Embryonic facial prominence (tissue), 1 donor: ENCODE measurements around the gene SLC7A4.
"Not testable (repeated sequence)": the region's sequence is repeated elsewhere in the genome, so short reads cannot be mapped to it uniquely, and the experiment has no call there.

ENCODE experiments used
- DNase-seq: peaks from one replicate; pipeline ENCODE4 v3.0.0-alpha.2; 2016; ENCODE audit errors: extremely low spot score

SLC7A4 gene

DNA sequence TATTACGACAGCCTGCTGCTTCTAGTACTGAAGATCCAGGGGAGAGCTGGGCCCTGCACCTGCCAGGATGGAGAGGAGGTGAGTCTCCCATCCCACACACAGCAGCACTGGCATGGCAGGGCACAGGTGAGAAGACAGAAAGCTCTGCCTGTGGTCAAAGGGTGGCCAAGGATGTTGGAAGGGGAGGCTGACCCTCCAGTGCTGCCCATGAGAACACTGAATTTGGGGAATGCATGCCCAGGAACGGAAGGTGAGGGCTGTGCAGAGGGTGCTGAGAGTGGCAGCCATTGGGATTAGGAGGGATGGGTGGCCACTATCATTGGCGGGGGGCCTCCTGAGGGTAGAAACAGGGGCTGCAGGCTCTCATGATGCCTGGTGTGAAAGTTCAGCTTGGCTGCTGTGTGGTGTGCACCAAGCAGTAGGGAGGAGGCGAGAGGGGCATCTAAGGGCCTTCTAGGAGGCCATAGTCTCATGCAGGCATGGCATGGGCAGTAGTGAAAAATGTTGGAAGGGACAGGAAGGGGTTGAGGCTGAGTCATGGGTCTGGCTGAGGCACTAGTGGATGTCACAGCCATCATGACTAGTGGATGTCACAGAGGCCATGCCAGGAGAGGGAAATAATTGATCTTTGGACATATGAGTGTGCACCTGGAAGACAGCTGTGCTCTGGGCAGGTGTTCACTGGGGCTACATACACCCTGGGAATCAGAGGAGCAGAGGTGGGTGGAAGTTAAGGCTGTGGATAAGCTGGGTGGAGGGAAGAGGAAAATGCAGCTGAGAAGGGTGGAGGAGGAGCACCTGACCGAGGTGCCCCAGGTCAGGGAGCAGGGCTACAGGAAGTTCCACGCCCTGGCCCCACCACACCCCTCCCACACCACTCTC, 10.9 kb upstream of the SLC7A4 start:
- DNase-seq, result no peak

DNA sequence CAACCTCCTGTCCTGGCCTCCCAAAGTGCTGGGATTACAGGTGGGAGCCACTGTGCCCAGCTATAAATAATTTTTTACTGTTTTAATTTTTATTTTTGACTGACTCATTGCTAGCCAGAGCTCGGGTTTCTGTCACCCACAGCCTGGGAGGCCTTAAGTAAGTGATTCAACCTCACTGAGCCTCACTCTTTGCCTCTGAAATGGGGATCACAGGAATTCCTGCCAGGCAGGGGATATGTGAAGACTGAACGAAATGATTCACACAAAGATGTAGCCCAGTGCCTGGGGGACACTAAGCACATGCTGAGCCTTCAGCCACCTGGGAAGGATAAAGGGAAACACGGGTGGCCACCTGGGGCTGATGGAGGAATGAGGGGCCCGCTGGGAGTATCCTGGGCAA, 9.6 kb upstream of the SLC7A4 start:
- DNase-seq, result no peak

DNA sequence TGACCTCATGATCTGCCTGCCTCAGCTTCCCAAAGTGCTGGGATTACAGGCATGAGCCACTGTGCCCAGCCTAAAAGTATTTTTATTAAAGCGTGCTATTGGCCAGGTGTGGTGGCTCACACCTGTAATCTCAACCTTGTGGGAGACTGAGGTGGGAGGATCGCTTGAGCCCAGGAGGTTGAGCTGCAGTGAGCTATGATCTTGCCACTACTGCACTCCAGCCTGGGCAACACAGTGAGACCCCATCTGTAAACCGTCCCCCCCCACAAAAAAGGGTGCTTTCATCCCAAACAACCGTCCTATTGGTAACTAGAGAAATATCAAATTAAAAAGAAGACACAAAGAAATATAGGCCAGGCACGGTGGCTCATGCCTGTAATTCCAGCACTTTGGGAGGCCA, 6.8 kb upstream of the SLC7A4 start:
- not testable (repeated sequence) for DNase-seq

DNA sequence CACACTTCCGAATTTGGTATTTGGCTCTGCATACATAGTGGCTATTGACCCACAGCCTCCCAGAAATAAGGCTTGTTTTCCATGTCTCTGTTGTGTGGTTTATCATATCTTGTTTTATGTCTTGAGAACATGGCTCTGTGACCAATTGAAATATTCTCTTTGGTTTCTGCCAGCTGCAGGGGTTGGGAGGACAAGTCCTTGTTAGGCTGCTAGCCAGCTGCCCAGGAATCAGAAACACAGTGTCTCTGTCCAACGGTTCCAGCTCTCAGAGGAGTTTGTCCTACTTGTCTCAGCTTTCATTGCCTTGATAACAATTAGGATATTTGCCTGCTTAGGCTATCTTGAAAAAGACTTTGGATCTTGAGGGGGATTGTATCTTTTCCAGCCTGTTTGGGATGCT, 6.0 kb upstream of the SLC7A4 start:
- no peak for DNase-seq

DNA sequence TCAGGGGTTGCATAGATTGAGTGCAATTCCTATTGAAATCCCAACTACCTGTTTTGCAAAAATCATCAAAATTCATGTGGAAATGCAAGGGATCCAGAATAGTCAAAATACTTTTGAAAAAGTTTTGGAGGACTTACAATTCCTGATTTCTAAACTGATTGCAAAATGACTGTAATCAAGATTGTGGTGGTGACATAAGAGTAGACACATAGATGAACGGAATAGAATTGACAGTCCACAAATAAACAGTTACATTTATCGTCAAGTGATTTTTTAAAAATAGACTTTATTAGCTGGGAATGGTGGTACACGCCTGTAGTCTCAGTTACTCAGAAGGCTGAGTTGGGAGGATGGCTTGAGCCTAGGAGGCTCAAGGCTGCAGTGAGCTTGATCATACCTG, 2.6 kb upstream of the SLC7A4 start:
- DNase-seq, result no peak

DNA sequence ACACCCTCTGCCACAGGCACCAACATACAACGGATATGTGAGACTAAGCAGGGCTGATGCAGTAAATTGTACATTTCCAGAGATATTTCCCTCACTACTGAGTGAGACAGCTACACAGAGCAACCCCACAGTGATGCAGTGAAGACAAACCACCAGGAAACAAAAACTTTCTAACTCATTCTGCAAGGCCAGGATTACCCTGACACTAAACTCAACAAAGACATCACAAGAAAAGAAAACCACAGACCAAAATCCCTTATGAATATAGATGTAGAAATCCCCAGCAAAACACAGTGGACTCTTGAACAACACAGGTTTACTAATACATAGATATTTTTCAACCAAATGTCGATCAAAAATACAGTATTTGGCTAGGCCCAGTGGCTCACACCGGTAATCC, 1.5 kb upstream of the SLC7A4 start:
- no peak for DNase-seq

GRCh38 chr22:21032868-21033688, 717 bp upstream of the SLC7A4 start:
- DNase-seq, result no peak

GRCh38 chr22:21031545-21032036, 770 bp downstream of the SLC7A4 start:
- DNase-seq, result no peak

- no peak for DNase-seq
Observed at GRCh38 chr22:21030621-21031544, 1.5 kb downstream of the SLC7A4 start.

DNA sequence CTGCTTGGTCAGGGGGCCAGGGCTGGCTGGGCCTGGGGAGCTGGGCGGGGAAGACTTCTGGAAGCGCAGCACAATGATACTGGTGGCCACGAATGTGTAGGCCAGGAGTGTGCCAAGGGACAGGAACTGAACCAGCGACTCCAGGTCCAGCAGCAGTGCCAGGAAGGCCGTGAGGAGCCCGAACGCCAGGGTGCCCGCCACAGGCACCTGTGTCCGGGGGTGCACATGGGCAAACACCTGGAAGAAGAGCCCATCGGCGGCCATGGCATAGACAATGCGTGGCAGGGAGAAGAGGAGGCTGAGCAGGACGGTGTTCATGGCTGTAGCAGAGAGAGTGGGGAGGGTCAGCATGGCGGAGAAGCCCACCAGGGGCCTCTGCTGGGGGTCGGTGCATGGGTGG, 2.3 kb downstream of the SLC7A4 start:
- no peak for DNase-seq

DNA sequence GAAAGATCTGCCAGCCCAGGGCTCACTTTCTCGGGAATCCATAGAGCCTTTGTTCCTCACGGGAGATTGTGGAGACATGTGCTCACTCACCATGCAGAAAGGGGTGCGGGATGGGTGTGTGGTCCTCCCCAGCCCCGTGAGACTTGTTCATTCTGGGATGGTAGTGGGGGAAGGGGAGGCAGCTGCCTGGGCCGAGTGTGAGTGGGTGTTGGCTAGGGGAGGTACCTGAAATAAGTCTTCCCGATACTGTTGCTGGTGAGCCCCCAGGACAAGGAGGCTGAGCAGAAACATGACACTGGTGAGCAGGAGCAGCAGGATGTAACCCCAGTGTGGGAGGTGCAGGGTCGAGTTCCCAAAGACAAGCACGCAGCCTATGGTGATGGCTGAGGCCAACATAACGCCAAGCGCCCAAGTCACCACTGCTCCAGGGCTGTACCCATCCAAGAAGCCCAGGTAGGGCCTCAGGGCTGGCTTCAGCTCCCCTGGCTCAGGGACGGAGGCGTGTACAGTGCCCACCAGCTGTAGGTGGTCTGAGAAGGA, 2.8 kb downstream of the SLC7A4 start:
- DNase-seq, result no peak

- no peak for DNase-seq
Observed at GRCh38 chr22:21028277-21029251, 3.8 kb downstream of the SLC7A4 start.

DNA sequence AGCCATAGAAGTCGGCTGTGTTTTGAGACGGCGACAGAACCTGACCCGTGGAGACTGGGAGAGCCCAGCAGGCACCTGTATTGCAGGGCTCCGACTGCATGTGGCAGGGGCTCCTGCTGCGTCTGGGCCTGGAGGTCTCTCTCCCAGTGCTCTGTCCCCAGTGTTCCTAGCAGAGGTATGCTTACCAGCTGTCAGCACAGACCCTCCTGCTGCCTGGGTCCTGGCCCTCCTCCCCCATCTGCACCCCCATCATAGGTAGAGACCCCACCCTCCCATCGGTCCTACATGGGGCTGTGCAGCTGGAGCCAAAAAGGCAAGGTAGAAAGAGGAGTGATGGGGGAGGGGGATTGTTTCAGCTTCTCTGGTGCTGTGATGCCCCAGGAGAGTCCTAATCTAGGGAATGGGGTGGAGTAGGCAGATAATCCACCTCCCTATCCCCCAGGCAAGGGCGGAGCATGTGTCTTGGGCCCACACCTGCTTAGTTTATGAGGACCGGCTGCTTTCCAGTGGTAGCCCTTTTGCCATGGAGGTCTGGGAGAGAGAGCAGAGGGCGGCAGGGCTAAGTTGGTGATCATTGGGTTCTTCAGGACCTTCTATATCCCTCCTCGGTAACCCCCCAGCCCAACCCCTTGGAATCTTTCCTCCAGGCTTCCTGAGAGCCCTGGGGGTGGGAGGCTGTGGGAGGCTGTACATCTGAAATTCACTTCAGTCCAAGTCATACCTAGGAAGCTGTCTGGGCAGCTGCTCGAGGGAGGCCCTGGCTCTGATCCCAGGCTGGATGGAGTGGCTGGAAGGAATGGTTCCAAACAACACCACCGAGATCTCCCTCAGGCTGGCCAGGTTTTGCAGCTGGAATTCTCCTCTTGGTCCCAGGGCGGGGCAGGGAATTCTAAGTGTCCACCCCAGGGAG, 5.3 kb downstream of the SLC7A4 start:
- DNase-seq, result no peak

GRCh38 chr22:21025763-21026755, 6.3 kb downstream of the SLC7A4 start:
- no peak for DNase-seq

- no peak for DNase-seq
Observed at GRCh38 chr22:21025266-21025665, 7.1 kb downstream of the SLC7A4 start.

DNA sequence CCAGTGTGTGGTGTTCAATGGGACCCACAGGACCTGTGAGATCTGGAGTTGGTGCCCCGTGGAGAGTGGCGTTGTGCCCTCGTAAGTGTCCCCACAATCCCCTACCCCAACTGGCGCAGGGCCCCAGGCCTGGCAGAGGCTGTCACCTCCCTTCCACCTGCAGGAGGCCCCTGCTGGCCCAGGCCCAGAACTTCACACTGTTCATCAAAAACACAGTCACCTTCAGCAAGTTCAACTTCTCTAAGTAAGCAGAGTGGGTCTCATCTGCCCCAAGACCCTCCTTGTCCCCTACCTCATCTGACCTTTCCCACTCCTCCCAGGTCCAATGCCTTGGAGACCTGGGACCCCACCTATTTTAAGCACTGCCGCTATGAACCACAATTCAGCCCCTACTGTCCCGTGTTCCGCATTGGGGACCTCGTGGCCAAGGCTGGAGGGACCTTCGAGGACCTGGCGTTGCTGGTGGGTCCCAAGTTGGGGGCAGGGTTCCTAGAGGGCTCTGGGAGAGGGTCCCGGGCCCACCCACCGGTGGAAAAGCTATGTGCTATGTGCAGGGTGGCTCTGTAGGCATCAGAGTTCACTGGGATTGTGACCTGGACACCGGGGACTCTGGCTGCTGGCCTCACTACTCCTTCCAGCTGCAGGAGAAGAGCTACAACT, 9.3 kb downstream of the SLC7A4 start:
- DNase-seq, result no peak

- DNase-seq, result no peak
Observed at GRCh38 chr22:21022507-21022906, 9.9 kb downstream of the SLC7A4 start.
